HCT116 (cell line): ENCODE measurements around the gene NFASC. TPM values are rescaled to one million over a fixed set of nuclear protein-coding genes. Genes with fewer than 3 reads are reported as not detected.

Experiments used
- ATAC-seq: fragments of 200-7000 bp; cut with Tn5 transposase; 2 replicates; pipeline ENCODE4 v1.9.1; 2020; ENCODE audit warnings: mild to moderate bottlenecking, moderate library complexity
- BruUV-seq: library from RNA; stranded (reverse); fragments of 400-500 nt; replicated peaks from 2 replicates; lab custom pipeline; 2021; lab: Mats Ljungman, UMichigan
- CTCF ChIA-PET: fragments of 300-600 bp; sonication (Branson Sonifier 250); formaldehyde crosslinking; loops from one replicate; lab custom pipeline; 2021; ENCODE audit warnings: antibody characterized with exemption; lab: Charles Lee
- POLR2A ChIA-PET: fragments of 300-600, 350-600 bp; sonication (Branson Sonifier 250); formaldehyde crosslinking; loops from one replicate; lab custom pipeline; 2021; ENCODE audit warnings: antibody characterized with exemption; lab: Charles Lee
- RAD21 ChIA-PET, 2 experiments: fragments of 300-600 bp; sonication (Branson Sonifier 250); formaldehyde crosslinking; loops; one replicate each; lab custom pipeline; 2023; ENCODE audit warnings: low total read pairs in 2 of 2; ENCODE audit not compliant: uncharacterized antibody in 2 of 2, unreplicated experiment in 2 of 2, low non-redundant PET in 1 of 2; lab: Charles Lee
- DNase-seq: peaks from one replicate; pipeline ENCODE4 v3.0.0-alpha.2; 2010; ENCODE audit warnings: low read depth, low spot score
- H2AFZ ChIP-seq: fragments of 200-600 bp; shearing (Covaris generic), sonication (generic); 2 replicates; pipeline ENCODE4 v1.6.1; 2017; ENCODE audit warnings: low read depth, mixed run types, mixed read lengths, antibody characterized with exemption, low read length; ENCODE audit not compliant: poor library complexity, severe bottlenecking
- H3K27ac ChIP-seq: 2 replicates; pipeline ENCODE4 v1.5.1; 2012; ENCODE audit warnings: low read depth, low read length
- H3K27me3 ChIP-seq: fragments of 200-600 bp; sonication (generic); 2 replicates; pipeline ENCODE4 v1.6.1; 2016; ENCODE audit warnings: mixed run types, low read length, mixed read lengths; ENCODE audit not compliant: insufficient read depth
- H3K36me3 ChIP-seq, 2 experiments: fragments of 200-500 bp in 1 of 2; fragments of 200-600 bp in 1 of 2; sonication (Bioruptor generic) in 1 of 2; sonication (generic) in 1 of 2; 2 replicates each; pipeline versions ENCODE4 v1.5.1 to v1.6.1; 2014 to 2016; ENCODE audit warnings: low read length in 2 of 2, inconsistent platforms in 1 of 2, mixed read lengths in 1 of 2, mixed run types in 1 of 2; ENCODE audit not compliant: insufficient read depth in 2 of 2, control insufficient read depth in 1 of 2
- H3K4me1 ChIP-seq, 2 experiments: fragments of 200-600 bp in 1 of 2; sonication (generic) in 1 of 2; 2 replicates each; pipeline versions ENCODE4 v1.5.1 to v1.6.1; 2012 to 2017; ENCODE audit warnings: low read length in 2 of 2, inconsistent platforms in 1 of 2, mild to moderate bottlenecking in 1 of 2, mixed read lengths in 1 of 2, mixed run types in 1 of 2, moderate library complexity in 1 of 2; ENCODE audit not compliant: insufficient read depth in 2 of 2, control insufficient read depth in 1 of 2
- H3K4me2 ChIP-seq: fragments of 200-600 bp; sonication (generic); 2 replicates; pipeline ENCODE4 v1.6.1; 2017; ENCODE audit warnings: mixed run types, low read length, mixed read lengths
- H3K4me3 ChIP-seq, 2 experiments: fragments of 200-600 bp in 1 of 2; sonication (generic) in 1 of 2; replicated peaks in 1 of 2; 2 replicates each; pipeline ENCODE4 v1.5.1; 2011 to 2016; ENCODE audit warnings: low read length in 2 of 2, control low read depth in 1 of 2, low read depth in 1 of 2, mild to moderate bottlenecking in 1 of 2, mixed read lengths in 1 of 2, mixed run types in 1 of 2
- H3K79me2 ChIP-seq: fragments of 200-600 bp; sonication (generic); 2 replicates; pipeline ENCODE4 v1.6.1; 2017; ENCODE audit warnings: mild to moderate bottlenecking, mixed run types, low read length, moderate library complexity, mixed read lengths; ENCODE audit not compliant: insufficient read depth
- H3K9ac ChIP-seq: fragments of 200-600 bp; sonication (generic); 2 replicates; pipeline ENCODE4 v1.6.1; 2016; ENCODE audit warnings: low read length, mixed read lengths
- H3K9me2 ChIP-seq: fragments of 200-600 bp; sonication (generic), shearing (Covaris generic); 2 replicates; pipeline ENCODE4 v1.6.1; 2017; ENCODE audit warnings: mixed run types, mild to moderate bottlenecking, moderate library complexity; ENCODE audit not compliant: insufficient read depth
- H3K9me3 ChIP-seq, 2 experiments: fragments of 200-500 bp in 1 of 2; fragments of 200-600 bp in 1 of 2; sonication (Bioruptor generic) in 1 of 2; sonication (generic) in 1 of 2; 2 replicates each; pipeline ENCODE4 v1.6.1; 2014 to 2017; ENCODE audit warnings: low read length in 2 of 2, mixed read lengths in 2 of 2, inconsistent platforms in 1 of 2, low read depth in 1 of 2, mild to moderate bottlenecking in 1 of 2, mixed run types in 1 of 2, moderate library complexity in 1 of 2; ENCODE audit not compliant: control insufficient read depth in 1 of 2, insufficient read depth in 1 of 2
- H4K20me1 ChIP-seq: fragments of 200-600 bp; sonication (generic), shearing (Covaris generic); 2 replicates; pipeline ENCODE4 v1.6.1; 2017; ENCODE audit warnings: mixed run types, mild to moderate bottlenecking, moderate library complexity; ENCODE audit not compliant: insufficient read depth
- CBX3 ChIP-seq: IDR thresholded peaks from 2 replicates; pipeline ENCODE4 v1.6.1; 2012; ENCODE audit warnings: low read depth
- CEBPB ChIP-seq: IDR thresholded peaks from 2 replicates; pipeline ENCODE4 v1.6.1; 2012; ENCODE audit warnings: low read depth
- EGR1 ChIP-seq: IDR thresholded peaks from 2 replicates; pipeline ENCODE4 v1.6.1; 2012; ENCODE audit warnings: low read depth
- ELF1 ChIP-seq: IDR thresholded peaks from 2 replicates; pipeline ENCODE4 v1.6.1; 2012; ENCODE audit warnings: low read depth, borderline replicate concordance
- FOSL1 ChIP-seq: IDR thresholded peaks from 2 replicates; pipeline ENCODE4 v1.6.1; 2012; ENCODE audit warnings: low read depth
- JUND ChIP-seq: IDR thresholded peaks from 2 replicates; pipeline ENCODE4 v1.6.1; 2012
- POLR2A ChIP-seq: IDR thresholded peaks from 2 replicates; pipeline ENCODE4 v1.7.0; 2011; ENCODE audit warnings: borderline replicate concordance; ENCODE audit not compliant: insufficient read depth, insufficient read length; ENCODE audit errors: extremely low read depth
- RAD21 ChIP-seq: IDR thresholded peaks from 2 replicates; pipeline ENCODE4 v1.6.1; 2012; ENCODE audit warnings: low read depth, mild to moderate bottlenecking
- SIN3A ChIP-seq: IDR thresholded peaks from 2 replicates; pipeline ENCODE4 v1.6.1; 2012; ENCODE audit warnings: low read depth
- SP1 ChIP-seq: IDR thresholded peaks from 2 replicates; pipeline ENCODE4 v1.6.1; 2012; ENCODE audit warnings: low read depth
- SRF ChIP-seq: IDR thresholded peaks from 2 replicates; pipeline ENCODE4 v1.6.1; 2012; ENCODE audit warnings: low read depth
- YY1 ChIP-seq: IDR thresholded peaks from 2 replicates; pipeline ENCODE4 v1.6.1; 2011; ENCODE audit warnings: low read length, low read depth, moderate library complexity, mild to moderate bottlenecking; ENCODE audit not compliant: insufficient replicate concordance; ENCODE audit errors: extremely low read depth
- ZFX ChIP-seq: fragments of 450-650 bp; IDR thresholded peaks from 2 replicates; pipeline ENCODE4 v1.6.1; 2017
- ZNF274 ChIP-seq: fragments of 200-500 bp; sonication (Bioruptor generic); IDR thresholded peaks from 2 replicates; pipeline ENCODE4 v1.6.1; 2014; ENCODE audit warnings: mild to moderate bottlenecking, low read depth, low read length, inconsistent platforms
- intact Hi-C: fragments of 100-400 bp; cut with micrococcal nuclease; formaldehyde crosslinking; loops from 2 replicates; pipeline ENCODE4 v1.10.0; 2022
- total RNA-seq: library from RNA; stranded (reverse); gene quantifications from one replicate; pipeline ENCODE4 v1.2.1, GENCODE V29; 2021; ENCODE audit not compliant: unreplicated experiment
- TF ChIP-seq, protein P1 (sequence below): IDR thresholded peaks from 2 replicates; pipeline ENCODE4 v1.6.1; 2011; ENCODE audit warnings: mild to moderate bottlenecking, low read length, moderate library complexity; ENCODE audit not compliant: insufficient replicate concordance; ENCODE audit errors: extremely low read depth
- TF ChIP-seq, protein P2 (sequence below): IDR thresholded peaks from 2 replicates; pipeline ENCODE4 v1.6.1; 2012; ENCODE audit warnings: low read depth
- TF ChIP-seq, protein P3 (sequence below): IDR thresholded peaks from 2 replicates; pipeline ENCODE4 v1.6.1; 2012

Gene NFASC
- total RNA-seq, 1 experiment from 2014 or later, result 0.57 TPM

DNA sequence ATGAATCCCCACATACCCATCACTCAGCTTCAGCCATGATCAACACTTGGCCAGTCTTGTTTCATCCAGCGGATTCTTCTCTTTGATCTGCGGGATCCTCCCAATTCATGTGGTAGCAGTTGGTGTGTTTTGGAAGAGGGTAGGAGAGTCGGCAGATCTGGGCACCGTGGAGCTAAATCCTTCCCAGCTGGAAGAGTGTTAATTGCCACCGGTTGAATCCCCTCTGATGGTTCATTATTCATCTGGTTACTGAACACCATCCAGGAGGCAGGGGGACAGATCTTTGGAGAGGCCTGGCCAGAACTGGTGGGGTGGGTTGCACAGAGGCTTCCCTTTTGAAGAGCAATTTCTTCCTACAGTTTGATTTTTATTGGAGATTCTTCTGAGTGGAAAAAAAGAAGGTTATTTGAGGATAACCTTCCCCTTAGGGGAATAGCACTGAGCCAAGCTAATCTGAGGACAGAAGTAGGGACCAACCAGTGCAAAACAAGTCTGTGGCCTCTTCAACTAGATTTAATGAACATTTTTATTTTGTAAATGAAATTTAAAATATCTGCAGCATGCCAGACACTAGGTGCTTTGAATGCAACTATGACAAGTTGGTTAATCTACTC is 8.1 kb downstream of the NFASC start:
- no peak overlapping the region for H3K4me3 ChIP-seq
- no peaks in the 10 kb centered on the region for H3K79me2 ChIP-seq
- ATAC-seq, result no peak
- no peaks in the 10 kb centered on the region for H4K20me1 ChIP-seq
- no peaks in the 10 kb centered on the region for H3K9me2 ChIP-seq
- POLR2A ChIA-PET, result no interaction called here
- RAD21 ChIA-PET, result no interaction called here
- H3K36me3 ChIP-seq, result no peaks in the 10 kb centered on the region
- CTCF ChIA-PET, result no interaction called here
- intact Hi-C loops, result no loop called here
- H3K4me1 ChIP-seq, result no peaks in the 10 kb centered on the region
- TF ChIP-seq, protein P1, sequence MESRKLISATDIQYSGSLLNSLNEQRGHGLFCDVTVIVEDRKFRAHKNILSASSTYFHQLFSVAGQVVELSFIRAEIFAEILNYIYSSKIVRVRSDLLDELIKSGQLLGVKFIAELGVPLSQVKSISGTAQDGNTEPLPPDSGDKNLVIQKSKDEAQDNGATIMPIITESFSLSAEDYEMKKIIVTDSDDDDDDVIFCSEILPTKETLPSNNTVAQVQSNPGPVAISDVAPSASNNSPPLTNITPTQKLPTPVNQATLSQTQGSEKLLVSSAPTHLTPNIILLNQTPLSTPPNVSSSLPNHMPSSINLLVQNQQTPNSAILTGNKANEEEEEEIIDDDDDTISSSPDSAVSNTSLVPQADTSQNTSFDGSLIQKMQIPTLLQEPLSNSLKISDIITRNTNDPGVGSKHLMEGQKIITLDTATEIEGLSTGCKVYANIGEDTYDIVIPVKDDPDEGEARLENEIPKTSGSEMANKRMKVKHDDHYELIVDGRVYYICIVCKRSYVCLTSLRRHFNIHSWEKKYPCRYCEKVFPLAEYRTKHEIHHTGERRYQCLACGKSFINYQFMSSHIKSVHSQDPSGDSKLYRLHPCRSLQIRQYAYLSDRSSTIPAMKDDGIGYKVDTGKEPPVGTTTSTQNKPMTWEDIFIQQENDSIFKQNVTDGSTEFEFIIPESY, result no peak
- TF ChIP-seq CEBPB, result no peak
- no peak for TF ChIP-seq EGR1
- no peak for TF ChIP-seq SRF
- no peak for TF ChIP-seq ZNF274
- TF ChIP-seq ZFX, result no peak
- TF ChIP-seq FOSL1, result no peak
- no peak for TF ChIP-seq JUND
- TF ChIP-seq POLR2A, result no peak
- TF ChIP-seq, protein P2, sequence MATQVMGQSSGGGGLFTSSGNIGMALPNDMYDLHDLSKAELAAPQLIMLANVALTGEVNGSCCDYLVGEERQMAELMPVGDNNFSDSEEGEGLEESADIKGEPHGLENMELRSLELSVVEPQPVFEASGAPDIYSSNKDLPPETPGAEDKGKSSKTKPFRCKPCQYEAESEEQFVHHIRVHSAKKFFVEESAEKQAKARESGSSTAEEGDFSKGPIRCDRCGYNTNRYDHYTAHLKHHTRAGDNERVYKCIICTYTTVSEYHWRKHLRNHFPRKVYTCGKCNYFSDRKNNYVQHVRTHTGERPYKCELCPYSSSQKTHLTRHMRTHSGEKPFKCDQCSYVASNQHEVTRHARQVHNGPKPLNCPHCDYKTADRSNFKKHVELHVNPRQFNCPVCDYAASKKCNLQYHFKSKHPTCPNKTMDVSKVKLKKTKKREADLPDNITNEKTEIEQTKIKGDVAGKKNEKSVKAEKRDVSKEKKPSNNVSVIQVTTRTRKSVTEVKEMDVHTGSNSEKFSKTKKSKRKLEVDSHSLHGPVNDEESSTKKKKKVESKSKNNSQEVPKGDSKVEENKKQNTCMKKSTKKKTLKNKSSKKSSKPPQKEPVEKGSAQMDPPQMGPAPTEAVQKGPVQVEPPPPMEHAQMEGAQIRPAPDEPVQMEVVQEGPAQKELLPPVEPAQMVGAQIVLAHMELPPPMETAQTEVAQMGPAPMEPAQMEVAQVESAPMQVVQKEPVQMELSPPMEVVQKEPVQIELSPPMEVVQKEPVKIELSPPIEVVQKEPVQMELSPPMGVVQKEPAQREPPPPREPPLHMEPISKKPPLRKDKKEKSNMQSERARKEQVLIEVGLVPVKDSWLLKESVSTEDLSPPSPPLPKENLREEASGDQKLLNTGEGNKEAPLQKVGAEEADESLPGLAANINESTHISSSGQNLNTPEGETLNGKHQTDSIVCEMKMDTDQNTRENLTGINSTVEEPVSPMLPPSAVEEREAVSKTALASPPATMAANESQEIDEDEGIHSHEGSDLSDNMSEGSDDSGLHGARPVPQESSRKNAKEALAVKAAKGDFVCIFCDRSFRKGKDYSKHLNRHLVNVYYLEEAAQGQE, result no peak
- no peak for TF ChIP-seq SP1
- no peak for TF ChIP-seq ELF1
- TF ChIP-seq CBX3, result no peak
- TF ChIP-seq, protein P3, sequence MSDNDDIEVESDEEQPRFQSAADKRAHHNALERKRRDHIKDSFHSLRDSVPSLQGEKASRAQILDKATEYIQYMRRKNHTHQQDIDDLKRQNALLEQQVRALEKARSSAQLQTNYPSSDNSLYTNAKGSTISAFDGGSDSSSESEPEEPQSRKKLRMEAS, result no peak
- no peak for TF ChIP-seq SIN3A
- TF ChIP-seq RAD21, result no peak
- TF ChIP-seq YY1, result no peak
- H3K9ac ChIP-seq, result no peak overlapping the region
- no peak overlapping the region for H3K4me2 ChIP-seq
- no peaks in the 10 kb centered on the region for H3K9me3 ChIP-seq
- no peak for DNase-seq
- H3K27me3 ChIP-seq, result no peaks in the 10 kb centered on the region; the same call in 1 of the 2 replicates
- no peak overlapping the region for H2AFZ ChIP-seq
- BruUV-seq, result no TSS peak
- no peak overlapping the region for H3K27ac ChIP-seq
